HG02610 (cell line): ENCODE data around the gene MRFAP1.
"Not testable (repeated sequence)": the region's sequence is repeated elsewhere in the genome, so short reads cannot be mapped to it uniquely, and the experiment has no call there.

Experiments used
- ATAC-seq: cut with Tn5 transposase; IDR thresholded peaks from one replicate; pipeline ENCODE4 v1.9.1; 2021; ENCODE audit warnings: mild to moderate bottlenecking, moderate library complexity; ENCODE audit not compliant: unreplicated experiment

MRFAP1 gene

DNA sequence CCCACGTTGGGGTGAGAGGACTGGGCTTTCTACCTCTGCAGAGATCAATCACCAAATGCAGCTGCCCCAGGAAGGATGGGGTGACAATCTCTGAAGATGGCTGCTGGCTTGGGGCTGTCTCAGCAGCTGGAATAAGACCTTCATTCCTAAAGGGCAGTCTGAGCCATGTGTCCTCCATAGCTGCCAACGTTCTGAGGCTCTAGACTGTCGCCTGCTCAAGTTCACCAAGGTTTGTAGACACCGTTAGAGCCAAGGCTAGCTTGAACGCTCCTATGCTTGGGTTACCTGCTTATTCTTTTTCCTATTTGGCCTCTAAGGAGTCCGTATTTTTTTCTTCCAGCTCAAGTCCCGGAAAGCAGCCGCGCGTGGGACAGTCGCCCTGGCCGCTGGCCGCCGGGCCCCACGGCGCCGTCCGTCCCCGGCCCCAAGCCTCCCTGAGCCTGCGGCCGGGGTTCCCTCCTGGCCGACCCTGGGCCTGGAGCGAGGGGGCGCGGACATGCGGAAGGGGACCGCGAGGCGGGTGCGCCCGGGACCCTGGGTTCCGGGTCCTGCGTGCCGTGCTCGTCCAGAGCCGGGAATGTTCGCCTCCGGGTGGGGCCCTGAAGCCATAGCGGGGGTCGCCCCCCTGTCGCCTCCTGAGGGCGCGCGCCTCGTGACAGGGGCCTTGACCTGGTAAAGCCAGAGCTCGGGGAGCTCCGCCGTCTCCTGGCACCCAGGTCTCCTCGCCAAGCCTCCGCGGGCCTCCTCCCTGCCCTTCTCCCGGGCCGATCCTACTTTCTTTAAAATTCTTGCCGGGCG, 23.3 kb downstream of the MRFAP1 start:
- no peak for ATAC-seq

DNA sequence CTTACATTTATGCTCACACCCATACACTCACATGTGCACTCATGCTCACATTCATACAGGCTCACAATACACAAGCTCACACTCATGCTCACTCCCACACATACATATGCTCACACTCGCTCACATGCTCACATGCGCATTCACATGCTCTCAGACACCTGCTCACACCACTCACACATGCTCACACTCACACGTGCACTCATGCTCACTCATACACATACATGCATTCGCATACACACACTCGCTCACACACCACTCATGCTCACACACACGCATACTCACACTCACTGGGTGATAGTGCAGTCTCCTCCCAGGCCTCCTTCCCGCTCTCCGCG, 24.8 kb downstream of the MRFAP1 start:
- no peak for ATAC-seq

GRCh38 chr4:6668391-6668790, 27.9 kb downstream of the MRFAP1 start:
- ATAC-seq = no peak

DNA sequence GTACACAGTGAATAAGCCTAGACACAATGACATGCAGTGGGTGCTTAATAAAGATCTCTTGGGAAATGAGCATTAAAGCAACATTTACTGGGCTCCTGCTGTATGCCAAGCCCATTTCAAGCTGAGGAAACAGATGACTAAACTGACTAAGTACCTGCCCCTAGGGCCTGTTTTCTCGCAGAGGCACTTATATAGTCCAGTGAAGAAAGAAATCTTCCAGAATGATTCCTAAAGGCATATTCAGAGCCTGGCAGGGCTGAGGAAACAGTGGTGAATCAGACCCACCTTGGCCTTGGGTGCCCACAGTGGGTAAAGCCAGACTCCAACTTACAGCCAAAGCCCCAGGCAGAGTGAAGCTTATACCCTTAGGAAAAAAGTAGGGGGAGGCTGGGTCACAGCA, 31.2 kb downstream of the MRFAP1 start:
- no peak for ATAC-seq

DNA sequence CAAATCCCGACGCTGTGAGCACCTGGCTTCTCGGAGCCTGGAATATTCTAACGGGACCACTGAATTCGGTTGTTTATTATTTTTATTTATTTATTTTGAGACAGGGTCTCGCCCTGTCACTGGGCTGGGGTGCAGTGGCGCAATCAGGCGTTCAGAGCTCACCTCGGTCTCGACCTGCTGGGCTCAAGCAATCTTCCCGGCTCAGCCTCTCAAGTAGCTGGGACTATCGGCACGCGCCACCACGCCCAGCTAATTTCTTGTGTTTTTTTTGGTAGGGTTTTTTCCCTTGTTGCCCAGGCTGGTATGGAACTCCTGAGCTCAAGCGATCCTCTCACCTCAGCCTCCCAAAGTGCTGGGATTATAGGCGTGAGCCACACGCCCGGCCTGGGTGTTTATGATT, 31.6 kb downstream of the MRFAP1 start:
- ATAC-seq = no peak

GRCh38 chr4:6672541-6673190, 32.2 kb downstream of the MRFAP1 start:
- not testable (repeated sequence) for ATAC-seq

- ATAC-seq = not testable (repeated sequence)
Measured at GRCh38 chr4:6673191-6673659, 32.7 kb downstream of the MRFAP1 start.

DNA sequence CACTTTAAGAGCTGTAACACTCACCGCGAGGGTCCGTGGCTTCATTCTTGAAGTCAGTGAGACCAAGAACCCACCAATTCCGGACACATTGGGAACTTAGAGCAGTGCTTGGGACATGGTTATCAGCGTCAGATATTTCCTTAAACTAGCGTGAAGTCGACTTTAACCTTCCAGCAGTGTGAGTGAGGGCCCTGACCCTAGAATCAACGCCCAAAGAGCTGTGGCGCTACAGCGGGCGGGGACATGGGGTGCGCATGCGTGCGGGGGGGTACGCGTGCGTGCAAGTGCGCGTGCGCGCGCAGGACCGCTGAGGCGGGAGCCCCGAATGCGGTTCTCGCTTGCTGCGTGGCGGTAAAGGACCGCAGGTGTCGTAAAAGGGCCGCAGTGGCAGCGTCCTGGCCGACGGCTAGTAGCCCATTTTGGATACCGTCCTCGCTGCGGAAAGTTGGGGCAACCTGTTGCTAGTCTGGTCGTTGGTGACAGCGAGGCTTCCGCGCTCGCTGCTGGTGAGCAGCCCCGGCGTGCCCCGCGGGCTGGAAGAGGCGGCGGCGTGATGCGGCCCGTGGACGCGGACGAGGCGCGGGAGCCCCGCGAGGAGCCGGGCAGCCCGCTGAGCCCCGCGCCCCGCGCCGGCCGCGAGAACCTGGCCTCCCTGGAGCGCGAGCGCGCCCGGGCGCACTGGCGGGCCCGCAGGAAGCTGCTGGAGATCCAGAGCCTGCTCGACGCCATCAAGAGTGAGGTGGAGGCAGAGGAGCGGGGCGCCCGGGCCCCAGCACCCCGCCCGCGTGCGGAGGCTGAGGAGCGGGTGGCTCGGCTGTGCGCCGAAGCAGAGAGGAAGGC, 33.4 kb downstream of the MRFAP1 start:
- ATAC-seq = peak; percentile 64

GRCh38 chr4:6674500-6675149, 34.1 kb downstream of the MRFAP1 start:
- ATAC-seq = peak; percentile 42

DNA sequence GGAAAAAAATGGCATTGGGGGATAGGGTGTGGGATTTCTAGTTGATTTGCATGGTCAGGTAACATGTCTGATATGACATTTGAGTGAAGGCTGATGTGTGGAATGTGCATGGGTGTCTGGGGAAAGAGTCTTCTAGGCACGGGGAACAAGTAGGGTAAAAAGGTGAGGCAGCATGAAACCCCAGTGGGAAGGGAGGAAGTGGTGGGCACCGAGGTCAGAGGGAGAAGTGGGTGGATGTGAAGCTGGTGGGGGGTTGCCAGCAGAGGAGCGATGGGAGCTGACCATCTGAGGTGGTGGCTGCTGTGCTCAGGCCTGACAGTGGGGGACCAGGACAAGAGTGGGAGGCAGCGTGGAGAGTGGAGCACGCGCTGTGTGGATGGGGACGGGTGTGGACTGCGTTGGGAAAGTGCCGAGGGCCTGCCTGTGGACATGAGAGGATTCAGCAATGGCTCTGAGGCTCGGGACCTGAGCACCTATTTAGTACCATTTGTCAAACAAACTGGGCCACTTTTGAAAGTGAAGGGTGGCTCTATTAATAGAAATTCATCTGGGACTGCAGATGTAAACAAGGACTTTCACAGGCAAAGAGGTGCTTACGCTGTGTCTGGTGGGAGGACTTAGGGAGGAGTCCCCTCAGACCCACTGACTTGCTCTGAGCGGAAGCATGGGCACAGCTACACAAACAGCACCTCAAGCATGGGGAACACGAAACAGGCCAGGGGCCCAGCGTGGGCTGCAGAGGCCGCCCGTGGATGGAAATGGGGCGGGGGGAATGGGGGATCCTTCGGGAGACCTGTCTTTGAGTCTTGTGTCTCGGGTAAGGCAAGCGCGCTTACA, 36.5 kb downstream of the MRFAP1 start:
- no peak for ATAC-seq

DNA sequence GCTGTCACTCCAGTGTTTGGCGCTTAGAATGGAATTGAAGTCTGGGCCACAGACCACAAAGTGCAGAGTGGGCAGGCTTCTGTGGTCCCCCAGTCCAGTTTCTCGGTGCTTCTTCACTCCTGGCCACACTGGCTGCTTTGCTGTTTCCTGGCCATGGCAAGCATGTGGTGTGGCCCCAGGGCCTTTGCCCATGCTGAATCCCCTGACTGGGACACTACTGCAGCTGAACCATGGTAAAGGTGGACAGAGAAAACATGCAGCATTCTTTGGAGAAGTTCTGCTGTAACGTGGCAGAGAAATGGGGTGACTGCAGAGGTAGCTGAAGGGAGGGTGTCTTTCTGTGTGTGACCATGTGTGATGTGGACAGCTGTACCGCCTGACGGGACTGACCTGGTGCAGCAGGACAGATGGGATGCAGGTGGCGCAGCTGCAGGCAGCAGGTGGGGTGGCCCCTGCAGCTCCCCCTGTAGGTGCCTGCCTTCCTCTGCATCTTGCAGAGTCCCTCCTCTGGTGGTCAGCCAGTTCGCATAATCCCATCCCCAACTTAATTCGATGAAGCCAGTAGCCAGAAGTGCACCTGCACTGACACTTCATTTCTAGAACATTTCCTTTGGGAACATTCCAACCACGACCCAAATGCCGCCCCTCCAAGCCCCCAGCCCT, 40.0 kb downstream of the MRFAP1 start:
- ATAC-seq = no peak

DNA sequence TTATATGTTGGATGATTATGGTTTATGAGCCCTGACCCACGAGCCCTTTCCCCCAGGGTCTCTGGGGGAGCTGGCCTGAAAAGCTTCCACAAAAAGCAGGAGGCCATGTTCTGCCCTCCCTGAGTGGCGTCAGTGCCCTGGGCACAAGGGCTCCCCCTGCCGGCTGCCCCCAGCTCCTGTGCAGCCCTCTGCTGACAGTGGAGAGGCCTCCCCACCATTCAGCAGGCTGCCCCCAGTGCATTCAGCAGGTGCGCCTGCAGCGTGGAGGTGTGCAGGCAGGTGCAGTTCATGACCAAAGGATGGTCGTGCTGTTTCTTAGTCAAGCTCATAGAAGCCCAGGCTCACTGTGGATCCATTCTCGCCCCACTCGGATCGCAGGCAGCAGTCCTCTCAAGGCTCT, 40.7 kb downstream of the MRFAP1 start:
- ATAC-seq = no peak

- ATAC-seq = no peak
Measured at GRCh38 chr4:6682862-6683590, 42.5 kb downstream of the MRFAP1 start.

- no peak for ATAC-seq
Measured at GRCh38 chr4:6684656-6685055, 44.2 kb downstream of the MRFAP1 start.

DNA sequence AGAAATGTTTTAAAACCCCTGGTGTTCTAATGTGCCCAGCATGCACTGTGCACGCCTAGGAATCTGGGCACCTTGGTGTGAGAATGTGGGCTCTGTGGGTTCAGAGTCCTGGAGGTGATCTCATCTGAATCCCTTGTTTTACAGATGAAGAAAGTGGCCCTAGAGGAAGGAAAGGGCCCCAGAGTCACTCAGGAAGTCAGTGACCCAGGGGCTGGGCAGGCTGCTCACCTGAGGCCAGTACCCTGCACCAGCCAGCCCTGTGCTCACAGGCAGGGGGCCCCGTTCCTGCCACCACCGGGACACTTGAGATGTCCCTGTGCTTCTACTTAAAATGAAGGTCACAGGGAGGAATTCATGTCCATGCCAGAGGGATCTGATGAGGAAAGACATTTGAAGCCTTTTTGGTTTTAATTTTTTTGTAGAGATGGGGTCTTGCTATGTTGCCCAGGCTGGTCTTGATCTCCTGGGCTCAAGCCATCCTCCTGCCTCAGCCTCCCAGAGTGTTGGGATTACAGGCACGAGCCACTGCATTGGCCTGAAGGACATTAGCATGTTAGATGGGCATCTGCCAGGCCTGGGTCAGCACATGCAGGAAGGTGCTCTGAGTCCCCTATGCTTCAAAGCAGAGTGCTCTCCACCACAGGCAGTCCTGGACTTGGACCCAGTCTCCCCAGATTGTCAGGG, 45.8 kb downstream of the MRFAP1 start:
- ATAC-seq = no peak

DNA sequence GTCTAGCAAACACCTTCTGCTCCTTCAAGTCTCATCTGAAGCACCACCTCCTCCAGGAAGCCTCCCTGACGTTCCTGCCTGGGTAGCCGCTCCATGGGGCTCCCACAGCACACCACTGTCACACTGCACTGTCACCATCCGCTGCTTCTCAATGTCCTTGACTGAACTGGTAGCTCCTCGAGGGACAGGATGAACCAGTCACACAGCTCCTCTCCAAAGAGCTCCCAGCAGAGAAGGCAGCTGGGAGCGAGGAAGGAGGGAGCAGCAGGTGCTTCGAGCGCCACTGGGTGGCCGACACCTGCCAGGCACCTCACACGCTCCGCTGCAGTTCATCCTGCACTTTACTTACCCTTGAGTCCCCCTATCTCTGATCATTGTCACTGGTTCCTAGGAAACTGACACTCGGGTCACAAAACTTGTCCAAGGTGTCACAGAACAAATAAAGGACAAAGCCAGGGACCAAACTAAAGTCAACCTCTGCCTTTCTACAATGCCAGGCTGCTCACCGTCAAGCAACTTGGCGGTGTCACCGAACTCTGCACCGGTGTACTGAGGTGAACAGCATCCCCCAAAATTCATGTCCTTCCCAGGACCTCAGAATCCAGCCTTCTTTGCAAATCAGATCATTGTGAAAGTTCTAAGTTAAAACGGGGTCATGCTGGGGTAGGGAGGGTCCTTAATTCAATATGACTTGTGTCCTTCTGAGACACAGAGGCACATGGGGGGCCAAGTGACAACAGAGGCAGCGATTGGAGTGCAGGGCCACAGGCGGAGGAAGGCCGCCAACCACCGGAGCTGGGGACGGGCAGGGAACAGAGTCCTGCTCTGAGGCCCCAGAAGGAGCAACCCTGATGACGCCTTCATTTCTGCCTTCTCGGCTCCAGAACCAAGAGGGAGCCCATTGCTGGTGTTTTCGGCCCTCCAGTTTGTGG, 47.7 kb downstream of the MRFAP1 start:
- no peak for ATAC-seq

GRCh38 chr4:6688879-6689505, 48.5 kb downstream of the MRFAP1 start:
- ATAC-seq = peak; percentile 74
